HEK293 (cell line): Measurements from ENCODE around the gene RTP1.

Experiments
- CTCF ChIP-seq: fragments of 450-650 bp; formaldehyde crosslinking; IDR thresholded peaks from 2 replicates; pipeline ENCODE4 v1.5.1; 2016; ENCODE audit warnings: missing biosample characterization, missing genetic modification characterization
- KLF17 ChIP-seq: fragments of 450-650 bp; formaldehyde crosslinking; IDR thresholded peaks from 2 replicates; pipeline ENCODE4 v1.5.1; 2016; ENCODE audit warnings: missing biosample characterization, missing genetic modification characterization
- SALL2 ChIP-seq: fragments of 450-650 bp; formaldehyde crosslinking; IDR thresholded peaks from 2 replicates; pipeline ENCODE4 v1.5.0; 2017; ENCODE audit warnings: missing biosample characterization, mild to moderate bottlenecking, missing genetic modification characterization, borderline replicate concordance
- SETDB1 ChIP-seq: IDR thresholded peaks from one replicate; pipeline ENCODE4 v1.6.1; 2017; ENCODE audit warnings: mild to moderate bottlenecking, low read length, moderate library complexity, mixed read lengths; ENCODE audit not compliant: insufficient read length
- ZBTB6 ChIP-seq: fragments of 450-650 bp; formaldehyde crosslinking; IDR thresholded peaks from 2 replicates; pipeline ENCODE4 v1.5.1; 2017; ENCODE audit warnings: missing biosample characterization, missing genetic modification characterization
- ZFP37 ChIP-seq: fragments of 450-650 bp; formaldehyde crosslinking; IDR thresholded peaks from 2 replicates; pipeline ENCODE4 v1.5.1; 2016; ENCODE audit warnings: missing biosample characterization, missing genetic modification characterization
- ZNF146 ChIP-seq: fragments of 450-650 bp; formaldehyde crosslinking; IDR thresholded peaks from 2 replicates; pipeline ENCODE4 v1.5.1; 2016; ENCODE audit warnings: missing biosample characterization, missing genetic modification characterization
- ZNF18 ChIP-seq: fragments of 450-650 bp; formaldehyde crosslinking; IDR thresholded peaks from 2 replicates; pipeline ENCODE4 v1.5.1; 2016; ENCODE audit warnings: missing biosample characterization, missing genetic modification characterization
- ZNF660 ChIP-seq: fragments of 450-650 bp; IDR thresholded peaks from 2 replicates; pipeline ENCODE4 v1.5.1; 2018; ENCODE audit warnings: missing biosample characterization, mild to moderate bottlenecking, missing genetic modification characterization
- ZNF76 ChIP-seq: fragments of 450-650 bp; formaldehyde crosslinking; IDR thresholded peaks from 2 replicates; pipeline ENCODE4; 2016; ENCODE audit warnings: low read depth, missing biosample characterization, missing genetic modification characterization, borderline replicate concordance

- TF ChIP-seq CTCF (tag by site-specific recombination) = no peak
- no peak for TF ChIP-seq ZBTB6 (tag by site-specific recombination)
- no peak for TF ChIP-seq ZFP37
- no peak for TF ChIP-seq ZNF146
- no peak for TF ChIP-seq ZNF660 (tag by site-specific recombination)
- TF ChIP-seq SALL2 (tag by site-specific recombination) = no peak
- TF ChIP-seq ZNF76 = no peak
- no peak for TF ChIP-seq KLF17 (tag by site-specific recombination)
- TF ChIP-seq SETDB1 = no peak
- TF ChIP-seq ZNF18 (tag by site-specific recombination) = no peak
Measured at GRCh38 chr3:187247398-187247797, 50.1 kb downstream of the RTP1 start.
